Gastroesophageal sphincter (tissue), 3 donors: Measurements from ENCODE around the gene RSU1.

Experiments
- EP300 ChIP-seq: sonication (generic); formaldehyde crosslinking; IDR thresholded peaks from one replicate; pipeline ENCODE4 v1.6.1; 2017; ENCODE audit warnings: antibody characterized with exemption, mild to moderate bottlenecking
- POLR2A ChIP-seq, 2 donors: fragments of 450-650 bp; IDR thresholded peaks; one replicate each; pipeline ENCODE4 v1.6.1; 2017; ENCODE audit warnings: antibody characterized with exemption in 2 of 2, mild to moderate bottlenecking in 2 of 2, moderate library complexity in 1 of 2
- POLR2AphosphoS5 ChIP-seq: sonication (generic); formaldehyde crosslinking; IDR thresholded peaks from one replicate; pipeline ENCODE4 v1.6.1; 2017; ENCODE audit warnings: antibody characterized with exemption
- TF ChIP-seq, protein P1 (sequence below), 4 experiments: fragments of 200-600 bp in 2 of 4; fragments of 450-650 bp in 2 of 4; sonication (generic) in 1 of 4; IDR thresholded peaks; one replicate each; pipeline ENCODE4 v1.5.1; 2017 to 2019; ENCODE audit warnings: antibody characterized with exemption in 4 of 4, mild to moderate bottlenecking in 2 of 4, moderate library complexity in 2 of 4

DNA sequence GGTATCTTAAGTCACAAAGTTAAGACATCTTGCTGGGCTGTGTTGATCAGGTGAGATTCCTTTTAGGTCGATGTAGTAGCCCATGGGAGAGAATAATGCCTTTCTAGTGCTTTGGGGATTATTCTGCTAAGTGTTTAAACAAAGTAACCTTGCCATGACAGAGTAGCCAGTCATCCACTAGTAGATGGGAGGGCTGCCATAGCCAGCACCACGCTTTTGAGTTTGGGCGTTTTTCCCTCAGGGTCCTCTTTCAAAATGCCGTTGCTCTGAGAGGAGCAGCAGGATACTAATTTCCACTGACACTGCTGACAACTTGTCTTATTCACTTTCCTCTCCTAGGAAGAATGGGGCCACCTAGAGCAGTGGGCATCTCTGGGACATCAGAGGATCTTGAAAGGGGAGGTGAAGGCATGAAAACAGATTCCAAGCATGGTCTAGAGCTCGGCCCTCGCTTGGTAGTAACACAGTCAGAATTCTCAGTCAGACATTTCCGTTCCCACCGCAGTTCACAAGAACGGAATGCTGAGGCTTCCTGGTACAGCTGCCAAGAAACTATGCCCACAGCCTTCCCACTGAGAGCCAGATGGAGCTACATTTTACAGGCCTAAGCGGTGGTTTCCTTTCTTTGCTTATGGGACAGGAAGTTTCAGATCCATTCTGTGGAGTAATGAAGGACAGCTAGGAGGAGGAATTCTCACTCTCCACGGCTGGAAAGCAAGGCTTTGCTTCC, 15.3 kb upstream of the RSU1 start:
- no peak for TF ChIP-seq POLR2AphosphoS5
- TF ChIP-seq POLR2A (IDR thresholded peaks at IDR 0.05), result no peak
- TF ChIP-seq, protein P1, sequence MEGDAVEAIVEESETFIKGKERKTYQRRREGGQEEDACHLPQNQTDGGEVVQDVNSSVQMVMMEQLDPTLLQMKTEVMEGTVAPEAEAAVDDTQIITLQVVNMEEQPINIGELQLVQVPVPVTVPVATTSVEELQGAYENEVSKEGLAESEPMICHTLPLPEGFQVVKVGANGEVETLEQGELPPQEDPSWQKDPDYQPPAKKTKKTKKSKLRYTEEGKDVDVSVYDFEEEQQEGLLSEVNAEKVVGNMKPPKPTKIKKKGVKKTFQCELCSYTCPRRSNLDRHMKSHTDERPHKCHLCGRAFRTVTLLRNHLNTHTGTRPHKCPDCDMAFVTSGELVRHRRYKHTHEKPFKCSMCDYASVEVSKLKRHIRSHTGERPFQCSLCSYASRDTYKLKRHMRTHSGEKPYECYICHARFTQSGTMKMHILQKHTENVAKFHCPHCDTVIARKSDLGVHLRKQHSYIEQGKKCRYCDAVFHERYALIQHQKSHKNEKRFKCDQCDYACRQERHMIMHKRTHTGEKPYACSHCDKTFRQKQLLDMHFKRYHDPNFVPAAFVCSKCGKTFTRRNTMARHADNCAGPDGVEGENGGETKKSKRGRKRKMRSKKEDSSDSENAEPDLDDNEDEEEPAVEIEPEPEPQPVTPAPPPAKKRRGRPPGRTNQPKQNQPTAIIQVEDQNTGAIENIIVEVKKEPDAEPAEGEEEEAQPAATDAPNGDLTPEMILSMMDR (IDR thresholded peaks at IDR 0.05), result no peak
- no peak for TF ChIP-seq EP300
